HG02884 (cell line): ENCODE results near the gene TENT4A.

ENCODE experiments used
- ATAC-seq: cut with Tn5 transposase; IDR thresholded peaks from one replicate; pipeline ENCODE4 v1.9.1; 2021; ENCODE audit warnings: mild to moderate bottlenecking, moderate library complexity; ENCODE audit not compliant: unreplicated experiment

The TENT4A gene

GRCh38 chr5:6731465-6732237, 18.4 kb downstream of the TENT4A start:
- no peak for ATAC-seq

- no peak for ATAC-seq
These were observed 19.6 kb downstream of the TENT4A start for GRCh38 chr5:6732634-6733410.

GRCh38 chr5:6733411-6734242, 20.4 kb downstream of the TENT4A start:
- no peak for ATAC-seq

GRCh38 chr5:6734243-6734700, 21.0 kb downstream of the TENT4A start:
- no peak for ATAC-seq

GRCh38 chr5:6734781-6735180, 21.5 kb downstream of the TENT4A start:
- no peak for ATAC-seq

- ATAC-seq, result no peak
These were observed 22.9 kb downstream of the TENT4A start for GRCh38 chr5:6736106-6736505.

- ATAC-seq, result peak; percentile 0
These were observed 23.4 kb downstream of the TENT4A start for GRCh38 chr5:6736524-6737042.

- ATAC-seq, result peak; percentile 81
These were observed 24.1 kb downstream of the TENT4A start for GRCh38 chr5:6737043-6737941.

- no peak for ATAC-seq
These were observed 26.4 kb downstream of the TENT4A start for GRCh38 chr5:6739603-6740002.

- no peak for ATAC-seq
These were observed 27.4 kb downstream of the TENT4A start for GRCh38 chr5:6740586-6741150.

GRCh38 chr5:6742081-6742758, 29.0 kb downstream of the TENT4A start:
- no peak for ATAC-seq

- ATAC-seq, result no peak
These were observed 29.9 kb downstream of the TENT4A start for GRCh38 chr5:6743161-6743560.

GRCh38 chr5:6744841-6745705, 31.8 kb downstream of the TENT4A start:
- no peak for ATAC-seq

GRCh38 chr5:6745706-6746222, 32.5 kb downstream of the TENT4A start:
- peak; percentile 77 for ATAC-seq

- ATAC-seq, result no peak
These were observed 33.0 kb downstream of the TENT4A start for GRCh38 chr5:6746244-6746643.

GRCh38 chr5:6747103-6747502, 33.9 kb downstream of the TENT4A start:
- ATAC-seq, result no peak

GRCh38 chr5:6748142-6748541, 34.9 kb downstream of the TENT4A start:
- ATAC-seq, result no peak
